H1 (cell line): ENCODE results near the gene CFAP92. TPM values are rescaled to one million over a fixed set of nuclear protein-coding genes. Genes with fewer than 3 reads are reported as not detected.

Experiments
- CTCF ChIA-PET: fragments of 300-600 bp; sonication (Branson Sonifier 250); formaldehyde crosslinking; loops from one replicate; lab custom pipeline; 2021; ENCODE audit not compliant: partially characterized antibody; lab: Charles Lee
- POLR2A ChIA-PET: fragments of 300-600 bp; sonication (Branson Sonifier 250); formaldehyde crosslinking; loops from one replicate; lab custom pipeline; 2021; ENCODE audit warnings: inconsistent platforms; ENCODE audit not compliant: partially characterized antibody; lab: Charles Lee
- DNase-seq, 2 experiments: peaks; one replicate each; pipeline versions ENCODE4 v3.0.0 to v3.0.0-alpha.2; 2010 to 2022; ENCODE audit warnings: low spot score in 2 of 2, low read depth in 1 of 2, mixed read lengths in 1 of 2
- FAIRE-seq: peaks from 2 replicates; lab custom pipeline; 2011; peaks lifted over from hg19 to GRCh38; lab: Jason Lieb, UNC
- H2AFZ ChIP-seq: 2 replicates; pipeline ENCODE4 v1.8.1; 2012; ENCODE audit warnings: low read length, inconsistent platforms
- H2AK5ac ChIP-seq: 2 replicates; pipeline ENCODE4 v1.6.1; 2013; ENCODE audit warnings: low read depth, low read length
- H2BK120ac ChIP-seq: replicated peaks from 2 replicates; pipeline ENCODE3; 2013; ENCODE audit warnings: low read depth, low read length, inconsistent platforms
- H2BK12ac ChIP-seq: 2 replicates; pipeline ENCODE4 v1.6.1; 2013; ENCODE audit warnings: low read depth, low read length
- H2BK15ac ChIP-seq: 2 replicates; pipeline ENCODE4 v1.6.1; 2013; ENCODE audit warnings: low read length
- H2BK20ac ChIP-seq: 2 replicates; pipeline ENCODE4 v1.6.1; 2013; ENCODE audit warnings: low read length
- H2BK5ac ChIP-seq: 2 replicates; pipeline ENCODE4 v1.6.1; 2013; ENCODE audit warnings: low read depth, low read length
- H3K14ac ChIP-seq: 2 replicates; pipeline ENCODE4 v1.6.1; 2013; ENCODE audit warnings: inconsistent platforms; ENCODE audit not compliant: insufficient read length
- H3K18ac ChIP-seq: 2 replicates; pipeline ENCODE4 v1.6.1; 2013; ENCODE audit warnings: low read length; ENCODE audit errors: extremely low read depth
- H3K23ac ChIP-seq: 2 replicates; pipeline ENCODE4 v1.6.1; 2013; ENCODE audit warnings: inconsistent platforms; ENCODE audit not compliant: insufficient read length
- H3K23me2 ChIP-seq: 2 replicates; pipeline ENCODE4 v1.6.1; 2013; ENCODE audit warnings: low read depth, low read length
- H3K27ac ChIP-seq: 2 replicates; pipeline ENCODE4 v1.6.1; 2011; ENCODE audit warnings: low read depth, low read length, inconsistent platforms
- H3K27me3 ChIP-seq, 4 experiments: replicated peaks in 1 of 4; 1 replicate in 1 of 4; 2 replicates in 3 of 4; pipeline versions ENCODE4 v1.6.1 to v1.8.1; 2011 to 2013; ENCODE audit warnings: low read length in 3 of 4, mild to moderate bottlenecking in 3 of 4, inconsistent platforms in 2 of 4, mixed read lengths in 2 of 4, moderate library complexity in 1 of 4; ENCODE audit not compliant: control insufficient read depth in 3 of 4, insufficient read depth in 3 of 4; ENCODE audit errors: extremely low read depth in 1 of 4
- H3K36me3 ChIP-seq, 4 experiments: 2 replicates each; pipeline versions ENCODE4 v1.6.1 to v1.8.1; 2011 to 2013; ENCODE audit warnings: mild to moderate bottlenecking in 4 of 4, low read length in 3 of 4, moderate library complexity in 2 of 4, control low read depth in 1 of 4, inconsistent platforms in 1 of 4; ENCODE audit not compliant: insufficient read depth in 4 of 4, control insufficient read depth in 2 of 4
- H3K4ac ChIP-seq: replicated peaks from 2 replicates; pipeline ENCODE3; 2013; ENCODE audit warnings: low read length, low read depth, mixed read lengths, inconsistent platforms; ENCODE audit not compliant: insufficient read length
- H3K4me1 ChIP-seq, 4 experiments: replicated peaks in 1 of 4; 1 replicate in 1 of 4; 2 replicates in 3 of 4; pipeline versions ENCODE4 v1.6.1 to v1.8.1; 2011 to 2013; ENCODE audit warnings: low read length in 3 of 4, inconsistent platforms in 2 of 4, mixed read lengths in 1 of 4; ENCODE audit not compliant: insufficient read depth in 4 of 4, control insufficient read depth in 3 of 4
- H3K4me2 ChIP-seq, 2 experiments: 2 replicates each; pipeline versions ENCODE4 v1.6.1 to v1.8.1; 2011 to 2013; ENCODE audit warnings: low read depth in 2 of 2, low read length in 2 of 2, control low read depth in 1 of 2, inconsistent platforms in 1 of 2, mild to moderate bottlenecking in 1 of 2; ENCODE audit not compliant: insufficient read depth in 1 of 2
- H3K4me3 ChIP-seq, 4 experiments: fragments of 200-600, 300-600 bp in 1 of 4; sonication (generic), shearing (Covaris generic), sonication (Bioruptor Twin) in 1 of 4; 2 replicates each; pipeline versions ENCODE4 v1.5.1 to v1.8.1; 2011 to 2016; ENCODE audit warnings: low read length in 4 of 4, low read depth in 3 of 4, control low read depth in 2 of 4, inconsistent platforms in 2 of 4, mild to moderate bottlenecking in 2 of 4, mixed read lengths in 1 of 4, moderate library complexity in 1 of 4; ENCODE audit not compliant: insufficient read depth in 2 of 4; ENCODE audit errors: extremely low read depth in 1 of 4
- H3K56ac ChIP-seq: replicated peaks from 2 replicates; pipeline ENCODE3; 2013; ENCODE audit warnings: low read depth, mild to moderate bottlenecking, mixed read lengths, low read length, inconsistent platforms; ENCODE audit not compliant: insufficient read length
- H3K79me1 ChIP-seq: 2 replicates; pipeline ENCODE4 v1.6.1; 2013; ENCODE audit warnings: low read depth, low read length, control low read depth
- H3K79me2 ChIP-seq, 2 experiments: 2 replicates each; pipeline versions ENCODE4 v1.6.1 to v1.8.1; 2012 to 2013; ENCODE audit warnings: low read length in 2 of 2, mild to moderate bottlenecking in 2 of 2, inconsistent platforms in 1 of 2; ENCODE audit not compliant: insufficient read depth in 2 of 2, control insufficient read depth in 1 of 2
- H3K9ac ChIP-seq, 4 experiments: replicated peaks in 1 of 4; 1 replicate in 1 of 4; 2 replicates in 3 of 4; pipeline versions ENCODE4 v1.6.1 to v1.8.1; 2011 to 2013; ENCODE audit warnings: low read depth in 3 of 4, low read length in 3 of 4, control low read depth in 2 of 4, mild to moderate bottlenecking in 2 of 4, moderate library complexity in 2 of 4, inconsistent platforms in 1 of 4; ENCODE audit errors: extremely low read depth in 1 of 4
- H3K9me3 ChIP-seq, 2 experiments: 2 replicates each; pipeline versions ENCODE4 v1.6.1 to v1.8.1; 2012 to 2013; ENCODE audit warnings: mild to moderate bottlenecking in 2 of 2, moderate library complexity in 2 of 2, control low read depth in 1 of 2, inconsistent platforms in 1 of 2, low read depth in 1 of 2, low read length in 1 of 2, mixed read lengths in 1 of 2; ENCODE audit not compliant: insufficient read depth in 2 of 2
- H4K20me1 ChIP-seq, 2 experiments: replicated peaks in 1 of 2; 2 replicates each; pipeline versions ENCODE3 to v1.8.1; 2011 to 2013; ENCODE audit warnings: inconsistent platforms in 2 of 2, low read length in 2 of 2, mild to moderate bottlenecking in 1 of 2; ENCODE audit not compliant: insufficient read depth in 2 of 2, control insufficient read depth in 1 of 2
- H4K5ac ChIP-seq: 2 replicates; pipeline ENCODE4 v1.6.1; 2013; ENCODE audit warnings: low read length, low read depth, mixed read lengths, inconsistent platforms; ENCODE audit not compliant: insufficient read length
- H4K8ac ChIP-seq: 2 replicates; pipeline ENCODE4 v1.8.0; 2013; ENCODE audit warnings: mild to moderate bottlenecking, moderate library complexity, low read length, inconsistent platforms; ENCODE audit not compliant: insufficient read depth; ENCODE audit errors: extremely low read depth
- H4K91ac ChIP-seq: replicated peaks from 2 replicates; pipeline ENCODE3; 2013; ENCODE audit warnings: low read length, mixed read lengths, inconsistent platforms; ENCODE audit not compliant: insufficient read length
- CHD2 ChIP-seq: IDR thresholded peaks from 2 replicates; pipeline ENCODE4 v1.6.1; 2012; ENCODE audit warnings: low read length, improper control_type of control experiment
- CTBP2 ChIP-seq: IDR thresholded peaks from 2 replicates; pipeline ENCODE4 v1.7.0; 2011; ENCODE audit warnings: borderline replicate concordance, mild to moderate bottlenecking, moderate library complexity, mixed read lengths, low read length; ENCODE audit not compliant: insufficient read depth, insufficient read length
- EP300 ChIP-seq, 2 experiments: IDR thresholded peaks; 1 replicate in 1 of 2; 2 replicates in 1 of 2; pipeline ENCODE4 v1.6.1; 2011 to 2012; ENCODE audit warnings: low read depth in 2 of 2, low read length in 2 of 2, mild to moderate bottlenecking in 2 of 2, borderline replicate concordance in 1 of 2, inconsistent platforms in 1 of 2, moderate library complexity in 1 of 2
- GABPA ChIP-seq: IDR thresholded peaks from 2 replicates; pipeline ENCODE4 v1.6.1; 2011; ENCODE audit warnings: mild to moderate bottlenecking, low read length, moderate library complexity, borderline replicate concordance; ENCODE audit not compliant: insufficient read depth
- JUN ChIP-seq: IDR thresholded peaks from 2 replicates; pipeline ENCODE4 v1.6.1; 2011; ENCODE audit warnings: low read depth, mild to moderate bottlenecking, improper control_type of control experiment, low read length
- NANOG ChIP-seq: IDR thresholded peaks from 2 replicates; pipeline ENCODE4 v1.6.1; 2011; ENCODE audit warnings: low read length, low read depth, mild to moderate bottlenecking, inconsistent platforms; ENCODE audit not compliant: insufficient read depth, poor library complexity, severe bottlenecking
- POLR2A ChIP-seq, 2 experiments: IDR thresholded peaks; 1 replicate in 1 of 2; 2 replicates in 1 of 2; pipeline ENCODE4 v1.6.1; 2011; ENCODE audit warnings: low read depth in 2 of 2, low read length in 2 of 2, mild to moderate bottlenecking in 2 of 2; ENCODE audit errors: control extremely low read depth in 1 of 2
- RBBP5 ChIP-seq: IDR thresholded peaks from 2 replicates; pipeline ENCODE4 v1.7.1; 2012; ENCODE audit warnings: low read depth, mild to moderate bottlenecking, inconsistent platforms, low read length, moderate library complexity, borderline replicate concordance
- RXRA ChIP-seq: IDR thresholded peaks from 2 replicates; pipeline ENCODE4 v1.6.1; 2011; ENCODE audit warnings: low read depth, mild to moderate bottlenecking, low read length, moderate library complexity; ENCODE audit not compliant: insufficient read depth
- SIRT6 ChIP-seq: IDR thresholded peaks from one replicate; pipeline ENCODE4 v1.7.1; 2012; ENCODE audit warnings: low read length, inconsistent platforms
- TAF7 ChIP-seq: optimal IDR thresholded peaks from 2 replicates; pipeline ENCODE3; 2011; ENCODE audit warnings: low read depth, mild to moderate bottlenecking, inconsistent platforms, low read length, moderate library complexity, borderline replicate concordance
- TEAD4 ChIP-seq: IDR thresholded peaks from 2 replicates; pipeline ENCODE4 v1.6.1; 2012; ENCODE audit warnings: low read depth, low read length, inconsistent platforms, mixed read lengths
- YY1 ChIP-seq: IDR thresholded peaks from 2 replicates; pipeline ENCODE4 v1.6.1; 2011; ENCODE audit warnings: low read depth, mild to moderate bottlenecking, low read length
- WGBS, 2 experiments: shearing (Covaris generic) in 1 of 2; methylation state at CpG; one replicate each; pipeline versions ENCODE4 v1.1.6 to v1.1.7; 2013 to 2015; ENCODE audit warnings: low lambda C conversion rate in 2 of 2, mixed read lengths in 2 of 2, inconsistent platforms in 1 of 2, low coverage in 1 of 2, missing lambda C conversion rate in 1 of 2; ENCODE audit not compliant: insufficient replicate concordance in 2 of 2, insufficient coverage in 1 of 2, insufficient read length in 1 of 2; ENCODE audit errors: extremely low coverage in 1 of 2, missing lambda C conversion rate in 1 of 2; 5-methylcytosine and 5-hydroxymethylcytosine counted together
- polyA plus RNA-seq, 7 experiments: library from polyadenylated mRNA; depleted of rRNA in 3 of 7; stranded (reverse) in 5 of 7; unstranded in 2 of 7; fragments of >200 nt in 5 of 7; fragments of 200-250 nt in 2 of 7; gene quantifications; 1 replicate in 5 of 7; 2 replicates in 1 of 7; 4 replicates in 1 of 7; pipeline versions ENCODE4 v1.2.1 to v1.2.3, GENCODE V29; 2011 to 2013; ENCODE audit warnings: missing spikeins in 2 of 7, mixed read lengths in 2 of 7
- total RNA-seq: library from RNA; stranded (reverse); fragmentation: NEBNext Ultra II Directional; extraction: Animal tissue kit (Norgen Biotek cat#: 25700); gene quantifications from 2 replicates; pipeline ENCODE4 v1.2.1, GENCODE V29; 2021
- TF ChIP-seq, protein P1 (sequence below): IDR thresholded peaks from 2 replicates; pipeline ENCODE4 v1.6.1; 2011; ENCODE audit warnings: low read depth, mild to moderate bottlenecking, low read length; ENCODE audit not compliant: insufficient read depth

The CFAP92 gene
- total and polyA plus RNA-seq, 2 of the 8 experiments (the other 6 are each of a cell fraction or from before 2014, with no cell fraction given), result 0.77 to 2.0 TPM

DNA sequence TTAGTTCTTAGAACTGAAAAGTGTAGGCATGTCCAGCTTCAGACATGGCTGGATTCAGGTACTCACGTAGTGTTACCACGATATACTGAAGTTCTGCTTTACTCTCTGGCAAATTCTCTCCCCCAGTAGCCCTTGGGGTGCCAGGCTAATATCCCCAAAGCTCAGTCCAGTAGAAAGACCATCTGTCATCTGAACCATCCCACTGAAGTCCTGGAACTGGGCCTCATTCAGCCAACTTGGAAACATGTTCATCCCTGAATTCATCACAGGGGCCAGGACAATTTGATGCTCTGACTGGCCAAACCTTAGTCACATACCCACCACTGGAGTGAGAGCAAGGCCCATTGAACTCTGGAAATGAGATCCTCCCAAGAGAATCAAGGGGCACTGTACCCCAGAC lies 15.4 kb upstream of the CFAP92 start:
- H2BK5ac ChIP-seq, result no peak overlapping the region
- FAIRE-seq (no peak), DNase-seq (no peak)
- no peaks in the 10 kb centered on the region; a peak in 1 of 7 replicates for H3K4me1 ChIP-seq
- H3K9me3 ChIP-seq, result no peaks in the 10 kb centered on the region
- H3K79me2 ChIP-seq, result no peaks in the 10 kb centered on the region
- no peak overlapping the region for H4K8ac ChIP-seq
- H4K91ac ChIP-seq, result no peak overlapping the region
- H2BK12ac ChIP-seq, result no peak overlapping the region
- no peak overlapping the region for H3K23ac ChIP-seq
- no peak overlapping the region for H2BK120ac ChIP-seq
- H3K9ac ChIP-seq, result no peak overlapping the region
- no peaks in the 10 kb centered on the region for H3K36me3 ChIP-seq
- H3K4me2 ChIP-seq, result no peak overlapping the region
- H2AFZ ChIP-seq, result no peak overlapping the region
- H3K4ac ChIP-seq, result no peak overlapping the region
- H3K79me1 ChIP-seq, result no peaks in the 10 kb centered on the region
- H3K27ac ChIP-seq, result no peak overlapping the region
- no peak overlapping the region for H2BK20ac ChIP-seq
- no peak overlapping the region for H2BK15ac ChIP-seq
- H3K14ac ChIP-seq, result no peak overlapping the region
- no peaks in the 10 kb centered on the region for H4K20me1 ChIP-seq
- peaks cover 7 to 23% (median 11%) of the 10 kb centered on the region in 4 experiments for H3K27me3 ChIP-seq
- H4K5ac ChIP-seq, result no peak overlapping the region
- H3K23me2 ChIP-seq, result no peaks in the 10 kb centered on the region; the same call in 1 of the 2 replicates
- no peak overlapping the region for H3K18ac ChIP-seq
- ChIA-PET POLR2A (interaction anchor here (0.6 to 1.0 kb wide), 2 partner anchors 21 to 59 kb away, joined by 3 read pairs; no protein-coding TSS in a partner anchor), CTCF (interaction anchor here (0.8 to 4.1 kb wide), 5 partner anchors 11 to 237 kb away, joined by 3 to 25 read pairs (median 4); no protein-coding TSS in a partner anchor)
- H2AK5ac ChIP-seq, result no peak overlapping the region
- WGBS, 2 experiments, result 90% methylated on average over 2 of the region's 2 CpGs; no CpG with 5 or more reads in 1 of the 2 experiments
- no peak overlapping the region for H3K4me3 ChIP-seq
- H3K56ac ChIP-seq, result no peak overlapping the region
- TF ChIP-seq NANOG, result no peak
- no peak for TF ChIP-seq POLR2A (IDR thresholded peaks at IDR 0.05; ENCODE audit: control extremely low read depth in 1 of 2, low read depth in 2 of 2, low read length in 2 of 2)
- no peak for TF ChIP-seq EP300 (IDR thresholded peaks at IDR 0.05; ENCODE audit: borderline replicate concordance in 1 of 2, low read depth in 2 of 2, low read length in 2 of 2)
- TF ChIP-seq, protein P1, sequence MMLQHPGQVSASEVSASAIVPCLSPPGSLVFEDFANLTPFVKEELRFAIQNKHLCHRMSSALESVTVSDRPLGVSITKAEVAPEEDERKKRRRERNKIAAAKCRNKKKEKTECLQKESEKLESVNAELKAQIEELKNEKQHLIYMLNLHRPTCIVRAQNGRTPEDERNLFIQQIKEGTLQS, result no peak
- no peak for TF ChIP-seq SIRT6
- TF ChIP-seq CHD2, result no peak
- TF ChIP-seq YY1, result no peak
- no peak for TF ChIP-seq TAF7
- TF ChIP-seq JUN, result no peak
- TF ChIP-seq RBBP5, result no peak
- TF ChIP-seq GABPA, result no peak
- TF ChIP-seq TEAD4, result no peak
- TF ChIP-seq CTBP2, result no peak
- no peak for TF ChIP-seq RXRA
